H54 (cell line): Measurements from ENCODE around the gene TARS1.

Experiments
- DNase-seq: peaks from one replicate; pipeline ENCODE4 v3.0.0; 2011; ENCODE audit warnings: low spot score, mixed read lengths; ENCODE audit not compliant: insufficient read length
- FAIRE-seq: peaks from 3 replicates; lab custom pipeline; 2011; peaks lifted over from hg19 to GRCh38; lab: Jason Lieb, UNC
- POLR2A ChIP-seq: IDR thresholded peaks from 2 replicates; pipeline ENCODE4 v1.6.1; 2011; ENCODE audit warnings: low read depth, mild to moderate bottlenecking, low read length

Gene TARS1

DNA sequence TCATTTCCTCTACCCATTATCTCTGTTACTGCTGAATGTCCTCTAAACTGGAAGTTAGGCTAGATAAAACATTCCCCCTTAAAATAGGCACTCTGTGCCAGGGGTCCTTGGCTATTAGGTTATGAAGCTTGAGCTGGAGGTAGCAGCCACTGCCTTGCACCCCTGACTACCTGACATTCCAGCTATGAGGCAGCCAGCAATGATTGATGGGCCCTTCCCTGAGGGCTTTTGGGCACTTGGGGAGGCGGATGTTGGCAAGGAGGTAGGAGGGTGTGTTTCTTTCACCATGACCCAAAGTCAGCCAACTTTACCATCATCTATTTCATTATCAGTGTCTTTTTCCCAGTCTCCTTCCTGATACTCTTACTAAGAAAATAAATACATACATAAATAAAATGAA is 17.1 kb downstream of the TARS1 start:
- FAIRE-seq, result no peak
- TF ChIP-seq POLR2A, result no peak
- no peak for DNase-seq

DNA sequence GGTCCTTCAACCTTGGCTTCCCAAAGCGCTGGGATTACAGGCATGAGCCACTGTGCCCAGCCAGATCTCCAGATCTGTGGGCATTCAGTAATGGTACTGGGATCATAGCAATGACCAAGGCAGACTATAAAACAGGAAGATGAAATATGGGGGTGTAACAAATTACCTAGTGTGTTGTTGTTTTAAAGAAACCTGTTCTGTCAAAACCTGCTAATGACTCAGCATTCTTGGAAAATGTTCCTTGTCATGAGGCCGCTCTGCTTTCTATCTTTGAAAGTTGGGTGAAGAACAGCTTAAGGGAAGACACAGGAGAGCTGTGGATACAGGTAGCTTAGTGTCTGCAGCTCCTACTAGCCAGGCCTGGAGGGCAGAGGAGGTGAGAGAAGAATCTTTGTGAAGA is 19.4 kb downstream of the TARS1 start:
- peak; percentile 52 for FAIRE-seq
- no peak for TF ChIP-seq POLR2A
- DNase-seq, result no peak

DNA sequence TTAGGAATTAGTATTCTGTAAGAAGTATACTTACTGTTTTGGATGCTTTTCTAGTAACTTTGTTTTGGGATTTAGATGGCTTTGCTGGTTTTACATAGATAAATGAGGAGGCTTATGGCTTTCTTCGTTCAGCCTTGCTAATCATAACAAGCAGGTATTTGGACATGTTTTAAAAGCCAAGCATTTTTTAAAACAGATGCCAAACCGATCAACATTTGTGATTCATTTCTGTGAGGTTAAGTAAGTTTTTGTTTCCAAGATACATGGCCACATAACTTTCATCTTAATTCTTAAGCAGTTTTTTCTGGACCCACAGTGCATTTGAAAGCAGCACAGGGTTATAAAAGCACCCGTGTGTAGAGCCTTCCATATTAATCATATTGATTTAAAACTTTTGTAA is 21.7 kb downstream of the TARS1 start:
- DNase-seq, result no peak
- no peak for FAIRE-seq
- TF ChIP-seq POLR2A, result no peak

DNA sequence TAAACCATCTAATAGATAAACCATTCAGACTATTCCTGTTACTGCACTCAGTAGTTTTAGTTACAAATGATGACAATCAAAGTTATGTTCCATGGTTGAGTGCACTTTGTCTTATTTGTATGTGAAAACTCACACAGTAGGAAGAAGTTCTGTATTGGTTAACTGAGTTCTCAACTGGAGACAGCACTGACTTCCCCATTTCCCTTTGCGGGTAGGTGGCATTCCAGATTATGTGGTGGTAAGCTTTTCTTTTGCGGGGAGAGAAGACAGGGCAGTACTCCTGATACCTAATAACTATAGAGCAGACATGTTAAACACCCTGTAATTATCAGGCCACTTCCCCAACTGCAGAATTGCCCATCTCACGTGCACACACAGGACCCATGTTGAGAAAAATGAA is 24.4 kb downstream of the TARS1 start:
- no peak for TF ChIP-seq POLR2A
- FAIRE-seq (no peak), DNase-seq (no peak)

DNA sequence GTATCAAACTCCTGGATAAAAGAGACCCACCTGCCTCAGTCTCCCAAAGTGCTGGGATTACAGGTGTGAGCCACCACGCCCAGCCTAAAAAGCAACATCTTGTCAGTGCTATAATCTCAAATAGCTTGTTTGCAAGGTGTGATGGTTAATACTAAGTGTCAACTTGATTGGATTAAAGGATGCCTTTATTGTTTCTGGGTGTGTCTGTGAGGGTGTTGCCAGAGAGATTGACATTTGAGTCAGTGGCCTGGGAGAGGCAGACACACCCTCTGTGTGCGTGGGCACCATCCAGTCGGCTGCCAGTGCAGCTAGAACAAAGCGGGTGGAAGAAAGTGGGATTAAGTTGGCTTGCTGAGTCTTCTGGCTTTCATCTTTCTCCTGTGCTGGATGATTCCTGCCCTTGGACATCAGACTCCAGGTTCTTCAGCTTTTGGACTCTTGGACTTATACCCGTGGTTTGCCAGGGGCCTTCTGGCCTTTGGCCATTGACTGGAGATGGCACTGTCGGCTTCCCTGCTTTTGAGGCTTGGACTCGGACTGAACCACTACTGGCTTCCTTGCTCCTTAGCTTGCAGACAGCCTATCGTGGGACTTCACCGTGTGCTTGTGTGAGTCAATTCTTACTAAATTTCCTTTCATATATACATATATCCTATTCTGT is 28.1 kb downstream of the TARS1 start:
- no peak for FAIRE-seq
- DNase-seq, result no peak
- no peak for TF ChIP-seq POLR2A

DNA sequence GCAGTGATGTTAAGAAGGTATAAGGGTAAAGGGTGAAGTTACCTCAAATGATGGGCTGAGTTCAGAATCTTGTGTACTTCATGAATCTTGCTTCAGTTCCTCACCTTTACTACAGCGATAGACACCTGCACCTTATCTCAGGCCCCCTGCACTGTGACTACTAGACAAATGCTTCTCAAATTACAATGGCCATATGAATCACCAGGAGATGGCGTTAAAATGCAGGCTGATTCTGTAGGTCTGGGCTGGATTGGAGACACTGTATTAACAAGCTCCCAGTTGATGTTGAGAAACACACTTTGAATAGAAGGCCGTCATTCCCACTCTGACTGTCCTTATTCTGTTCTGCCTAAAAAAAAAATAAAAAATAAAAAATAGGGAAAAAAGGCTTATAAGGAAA is 29.8 kb downstream of the TARS1 start:
- no peak for TF ChIP-seq POLR2A
- peak; percentile 84 for FAIRE-seq
- peak; percentile 16 for DNase-seq

DNA sequence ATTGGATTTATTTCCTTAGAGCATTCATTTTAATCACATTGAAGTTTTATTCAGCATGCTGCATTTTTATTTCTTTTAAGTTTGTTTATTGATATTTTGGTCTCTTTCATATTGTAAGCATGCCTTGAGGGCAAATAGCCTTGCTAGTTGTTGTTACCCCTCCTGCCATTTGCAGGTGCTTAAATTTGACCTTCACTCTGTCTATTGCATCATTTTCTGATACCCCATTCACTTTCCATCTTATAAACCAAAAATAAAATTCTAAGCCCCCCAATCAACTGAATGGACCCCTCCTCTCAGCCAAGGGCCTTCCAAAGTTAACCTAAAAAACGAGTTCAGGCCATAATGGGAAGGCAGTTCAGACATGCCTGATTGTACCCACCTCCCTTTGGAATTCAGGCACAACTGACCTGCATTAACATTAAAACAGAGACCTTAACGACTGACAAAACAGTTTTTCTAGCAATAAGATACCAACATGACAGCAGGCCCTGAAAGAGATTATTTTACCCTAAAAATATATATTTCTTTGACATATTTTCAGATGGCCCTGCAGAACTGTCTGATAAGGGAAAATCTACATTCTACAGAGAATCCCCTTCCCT is 32.1 kb downstream of the TARS1 start:
- DNase-seq (no peak), FAIRE-seq (no peak)
- no peak for TF ChIP-seq POLR2A

DNA sequence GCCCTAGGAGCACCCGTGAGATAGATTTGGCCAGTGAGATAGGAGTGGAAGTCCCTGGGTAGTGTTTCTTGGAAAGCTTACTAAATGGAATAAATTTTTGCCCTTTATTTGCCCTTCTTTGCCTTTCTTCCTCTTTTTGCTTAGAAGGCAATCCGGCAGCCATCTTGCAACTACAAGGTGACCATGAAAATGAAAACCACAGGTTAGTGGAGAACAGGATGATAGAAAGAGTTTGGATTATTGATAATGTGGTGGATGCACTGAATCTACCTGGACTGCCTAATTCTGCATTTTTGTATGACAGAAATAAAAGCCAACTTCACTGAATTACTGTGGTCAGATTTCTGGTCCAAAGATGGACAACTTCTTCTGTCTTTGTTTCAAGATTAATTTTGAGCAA is 33.2 kb downstream of the TARS1 start:
- FAIRE-seq, result no peak
- DNase-seq, result no peak

DNA sequence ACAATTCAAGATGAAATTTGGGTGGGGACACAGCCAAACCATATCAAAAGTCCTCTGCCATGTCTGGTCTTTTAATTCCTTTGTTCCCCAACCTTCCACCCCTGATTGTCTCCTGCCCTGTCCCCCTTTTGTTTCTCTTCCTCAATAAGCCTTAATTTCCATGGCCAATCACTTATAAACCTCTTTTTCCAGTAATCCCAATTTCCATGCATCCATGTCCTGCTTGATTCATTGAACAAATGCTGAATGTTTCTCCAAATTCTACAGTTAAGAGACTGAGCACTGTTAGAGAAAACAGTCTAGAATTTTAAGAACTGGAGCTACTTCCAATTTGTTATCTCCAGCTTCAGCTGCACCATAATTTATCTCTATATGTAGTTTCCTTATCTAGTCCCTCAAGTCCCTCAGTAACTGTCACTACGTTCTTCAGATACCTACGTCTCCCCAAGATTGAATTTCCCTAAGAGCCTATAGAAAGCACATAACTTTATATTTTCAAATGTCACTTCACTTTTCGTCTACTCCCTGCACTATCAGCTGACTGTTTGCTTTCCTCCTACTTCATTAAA is 34.2 kb downstream of the TARS1 start:
- TF ChIP-seq POLR2A, result no peak
- no peak for FAIRE-seq
- DNase-seq, result no peak

More for the DNA sequence above, 33.2 kb downstream of the TARS1 start:
- TF ChIP-seq POLR2A, result no peak

DNA sequence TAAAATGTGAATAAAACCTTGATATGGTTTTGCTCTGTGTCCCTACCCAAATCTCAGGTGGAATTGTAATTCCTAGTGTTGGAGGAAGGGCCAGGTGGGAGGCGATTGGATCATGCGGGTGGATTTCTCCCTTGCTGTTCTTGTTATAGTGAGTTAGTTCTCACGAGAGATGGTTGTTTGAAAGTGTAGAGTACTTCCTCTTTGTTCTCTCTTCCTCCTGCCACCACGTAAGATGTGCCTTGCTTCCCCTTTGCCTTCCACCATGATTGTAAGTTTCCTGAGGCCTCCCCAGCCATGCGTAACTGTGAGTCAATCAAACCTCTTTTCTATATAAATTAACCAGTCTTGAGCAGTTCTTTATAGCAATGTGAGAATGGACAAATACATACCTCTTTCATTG is 34.9 kb downstream of the TARS1 start:
- DNase-seq (no peak), FAIRE-seq (no peak)
- no peak for TF ChIP-seq POLR2A

DNA sequence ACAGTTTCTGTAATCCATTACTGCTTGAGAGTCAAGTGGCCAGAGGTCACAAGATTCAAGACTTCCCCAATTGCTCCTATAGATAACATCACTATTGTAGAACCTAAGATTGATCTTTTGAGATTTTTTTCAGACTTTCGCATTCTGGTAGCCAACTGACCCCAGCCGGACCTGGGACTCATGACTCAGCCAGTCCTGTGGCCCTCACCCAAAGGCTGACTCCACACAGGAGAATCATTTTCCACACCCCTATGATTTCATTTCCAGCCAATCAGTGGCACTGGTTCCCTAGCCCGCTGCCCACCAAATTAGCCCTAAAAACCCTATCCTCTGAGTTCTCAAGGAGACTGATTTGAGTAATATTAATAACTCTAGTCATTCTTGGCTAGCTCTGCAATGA is 36.2 kb downstream of the TARS1 start:
- DNase-seq (no peak), FAIRE-seq (no peak)
- no peak for TF ChIP-seq POLR2A

DNA sequence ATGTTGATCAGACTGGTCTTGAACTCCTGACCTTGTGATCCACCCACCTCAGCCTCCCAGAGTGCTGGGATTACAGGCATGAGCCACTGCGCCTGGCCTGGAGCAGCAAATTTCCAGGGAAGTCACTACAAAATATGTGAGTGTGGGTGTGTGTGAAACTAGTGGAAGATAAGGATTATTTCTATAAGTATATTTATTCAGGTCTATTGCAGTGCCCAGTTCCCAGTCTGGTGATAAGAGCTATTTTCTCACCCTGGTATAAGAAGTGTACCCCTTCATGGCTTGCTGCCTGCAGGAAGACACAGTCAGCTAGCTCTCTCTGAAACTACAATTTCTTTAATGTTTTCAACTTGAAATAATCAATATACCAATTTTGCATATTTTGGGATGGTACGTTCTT is 37.1 kb downstream of the TARS1 start:
- FAIRE-seq (no peak), DNase-seq (no peak)
- TF ChIP-seq POLR2A, result no peak

DNA sequence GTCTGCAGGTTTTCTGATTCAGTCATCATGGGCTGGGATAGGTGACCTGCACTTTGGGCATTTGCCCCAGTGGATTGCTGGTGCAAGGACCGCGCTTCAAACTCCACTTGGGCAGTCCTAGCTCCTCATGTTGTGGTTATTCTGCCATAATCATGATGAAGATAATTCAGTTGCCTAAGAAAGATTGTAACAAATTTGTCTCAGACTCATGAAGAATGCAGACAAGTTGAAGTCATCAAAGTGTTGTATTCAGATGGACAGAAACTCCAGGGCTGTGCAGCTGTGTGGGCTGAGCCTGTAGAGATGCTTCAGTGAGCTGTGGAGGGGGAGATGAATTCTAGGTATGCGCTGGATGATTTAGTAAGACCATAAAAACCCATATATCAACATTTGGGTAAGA is 38.5 kb downstream of the TARS1 start:
- no peak for TF ChIP-seq POLR2A
- DNase-seq (no peak), FAIRE-seq (peak; percentile 23)

DNA sequence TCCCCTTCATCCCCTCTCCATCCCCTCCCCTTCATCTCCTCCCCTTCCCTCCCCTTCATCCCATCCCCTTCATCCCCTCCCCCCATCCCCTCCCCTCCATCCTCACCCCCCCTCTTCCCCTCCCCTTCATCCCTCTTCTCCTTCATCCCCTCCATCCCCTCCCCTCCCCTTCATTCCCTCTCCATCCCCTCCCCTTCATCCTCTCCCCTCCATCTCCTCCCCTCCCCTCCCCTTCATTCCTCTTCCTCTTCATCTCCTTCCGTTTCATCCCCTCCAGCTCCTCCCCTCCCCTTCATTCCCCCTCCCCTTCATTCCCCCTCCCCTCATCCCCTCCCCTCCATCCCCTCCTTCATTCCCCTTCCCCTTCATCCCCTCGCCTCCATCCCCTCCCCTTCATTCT is 40.1 kb downstream of the TARS1 start:
- no peak for FAIRE-seq
- DNase-seq, result no peak
- no peak for TF ChIP-seq POLR2A

DNA sequence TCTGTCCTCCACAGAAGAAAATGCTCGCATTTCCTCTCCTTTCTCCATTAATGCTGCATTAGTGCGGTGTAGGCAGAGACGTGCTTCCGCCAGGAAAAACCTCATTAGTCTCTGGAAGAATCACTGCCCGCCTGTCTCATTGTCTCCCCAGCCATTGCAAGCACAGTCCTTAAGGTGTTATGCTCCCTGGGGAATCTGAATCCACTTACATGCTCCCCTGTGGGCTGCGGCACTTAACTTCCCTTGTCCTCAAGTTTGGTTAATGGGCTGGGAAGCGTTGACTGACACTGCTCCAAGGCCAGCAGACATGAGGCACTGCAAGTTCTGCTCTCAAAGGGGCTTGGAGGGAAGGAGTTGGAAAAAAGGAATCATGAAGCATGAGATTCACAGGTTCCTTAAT is 41.6 kb downstream of the TARS1 start:
- no peak for TF ChIP-seq POLR2A
- FAIRE-seq, result no peak

DNA sequence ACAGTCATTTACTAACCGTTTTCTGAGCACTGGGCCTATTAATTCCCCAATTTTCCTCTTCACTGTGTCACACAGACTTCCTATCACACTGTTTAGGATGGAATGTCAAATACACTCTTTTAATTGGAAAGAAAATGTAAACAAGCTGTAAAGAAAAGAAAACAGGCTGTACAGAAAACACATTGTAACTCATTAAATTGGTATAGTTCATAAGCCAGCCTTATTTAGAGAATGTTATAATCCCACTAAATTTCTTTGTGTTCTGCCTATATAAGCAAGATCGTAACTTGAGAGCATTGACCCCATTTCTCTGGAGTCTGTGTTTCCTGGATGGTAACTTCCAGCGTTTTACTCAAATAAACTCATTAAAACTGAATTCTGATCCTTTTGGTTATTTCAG is 46.5 kb downstream of the TARS1 start:
- no peak for FAIRE-seq
- TF ChIP-seq POLR2A, result no peak
- DNase-seq, result no peak

More for the DNA sequence above, 41.6 kb downstream of the TARS1 start:
- DNase-seq, result no peak
